HL-60 (cell line): Measurements from ENCODE around the gene STK25.

Source experiments
- CTCF ChIP-seq: IDR thresholded peaks from one replicate; pipeline ENCODE4 v1.5.1; 2011; ENCODE audit warnings: low read length, control low read depth, inconsistent platforms; ENCODE audit not compliant: insufficient read depth
- POLR2AphosphoS5 ChIP-seq: IDR thresholded peaks from 2 replicates; pipeline ENCODE4 v1.6.1; 2012; ENCODE audit warnings: low read depth
- REST ChIP-seq: IDR thresholded peaks from 2 replicates; pipeline ENCODE4 v1.6.1; 2012; ENCODE audit warnings: low read depth; ENCODE audit not compliant: insufficient replicate concordance

DNA sequence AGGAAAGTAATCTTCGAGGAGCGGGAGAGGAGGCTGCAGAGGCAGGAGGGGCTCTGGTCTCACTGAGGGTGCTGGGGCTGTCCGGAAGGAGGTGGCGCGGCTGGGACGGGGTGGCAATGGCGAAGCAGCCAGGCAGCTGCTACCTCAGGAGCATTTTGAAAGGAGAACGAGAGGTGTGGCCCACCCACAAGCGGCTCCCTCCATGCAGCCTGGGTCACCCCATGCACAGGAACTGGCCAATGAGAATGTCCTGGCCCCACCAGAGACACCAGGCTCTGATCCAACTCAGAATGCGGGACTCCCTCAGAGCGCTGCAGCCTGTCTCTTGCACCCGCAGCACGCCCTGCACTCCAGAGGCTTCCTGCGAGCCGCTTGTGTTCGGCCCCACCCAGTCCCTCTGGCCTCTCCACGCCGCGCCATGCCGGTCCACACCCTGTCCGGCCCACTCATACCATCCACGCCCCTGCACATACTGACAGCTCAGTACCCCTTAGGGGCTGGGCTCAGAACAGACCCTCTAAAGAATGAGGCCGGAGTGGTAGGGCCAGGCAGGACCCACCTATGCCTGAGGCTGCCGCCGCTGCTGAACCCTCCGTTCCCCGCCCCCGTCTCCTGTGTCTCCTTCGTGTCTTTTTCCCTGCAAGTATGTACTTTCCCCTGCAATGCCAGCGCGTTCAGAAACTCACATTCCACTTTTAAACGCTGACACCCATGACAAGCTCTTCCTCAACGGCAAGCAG is 43.8 kb upstream of the STK25 start:
- TF ChIP-seq REST (no peak), CTCF (no peak), POLR2AphosphoS5 (no peak)
